IPS-18c (cell line): ENCODE results near the gene NLE1.
"Not testable (repeated sequence)": the region's sequence is repeated elsewhere in the genome, so short reads cannot be mapped to it uniquely, and the experiment has no call there.

Experiments used
- H3K4me3 ChIP-seq: 2 replicates; pipeline ENCODE4 v1.7.0; 2013; ENCODE audit warnings: low read depth, mild to moderate bottlenecking, low read length, moderate library complexity; ENCODE audit not compliant: insufficient read depth
- H3K9me3 ChIP-seq: one replicate; pipeline ENCODE4 v1.6.1; 2013; ENCODE audit warnings: mild to moderate bottlenecking, low read length, moderate library complexity; ENCODE audit not compliant: control insufficient read depth, insufficient read depth

Gene NLE1

GRCh38 chr17:35141681-35142466 lies at the start of gene NLE1:
Gene NLE1, minus strand, starts transcription at chr17:35142303. Its CDS starts 28 bp downstream, at chr17:35142275.
- peak within 1 kb of the TSS; percentile 67 for H3K4me3 ChIP-seq

GRCh38 chr17:35191001-35191695 lies 49.0 kb upstream of the NLE1 start:
- peaks cover 2% of the 10 kb centered on the region for H3K9me3 ChIP-seq
- no peak overlapping the region for H3K4me3 ChIP-seq

More at GRCh38 chr17:35141681-35142466, at the start of gene NLE1:
- H3K9me3 ChIP-seq, result peaks cover 2% of the 10 kb centered on the region

GRCh38 chr17:35189291-35189690 lies 47.2 kb upstream of the NLE1 start:
- peaks cover 2% of the 10 kb centered on the region for H3K9me3 ChIP-seq
- no peak overlapping the region for H3K4me3 ChIP-seq

- no peak overlapping the region for H3K4me3 ChIP-seq
- peaks cover 2% of the 10 kb centered on the region for H3K9me3 ChIP-seq
These were observed 46.0 kb upstream of the NLE1 start for GRCh38 chr17:35188111-35188510.

GRCh38 chr17:35187481-35187880 lies 45.4 kb upstream of the NLE1 start:
- no peak overlapping the region for H3K4me3 ChIP-seq

GRCh38 chr17:35185849-35186248 lies 43.7 kb upstream of the NLE1 start:
- Histone ChIP-seq H3K9me3 (no peaks in the 10 kb centered on the region), H3K4me3 (no peak overlapping the region)

More at GRCh38 chr17:35187481-35187880, 45.4 kb upstream of the NLE1 start:
- no peaks in the 10 kb centered on the region for H3K9me3 ChIP-seq

GRCh38 chr17:35184274-35184673 lies 42.2 kb upstream of the NLE1 start:
- Histone ChIP-seq H3K9me3 (no peaks in the 10 kb centered on the region), H3K4me3 (no peak overlapping the region)

GRCh38 chr17:35183332-35183731 lies 41.2 kb upstream of the NLE1 start:
- no peak overlapping the region for H3K4me3 ChIP-seq
- H3K9me3 ChIP-seq, result no peaks in the 10 kb centered on the region

- not testable (repeated sequence) for H3K4me3 ChIP-seq, H3K9me3 ChIP-seq
These were observed 37.3 kb upstream of the NLE1 start for GRCh38 chr17:35179379-35179778.

GRCh38 chr17:35176897-35177296 lies 34.8 kb upstream of the NLE1 start:
- no peak overlapping the region for H3K4me3 ChIP-seq

GRCh38 chr17:35175638-35176415 lies 33.7 kb upstream of the NLE1 start:
- no peak overlapping the region for H3K4me3 ChIP-seq
- H3K9me3 ChIP-seq, result no peaks in the 10 kb centered on the region

More at GRCh38 chr17:35176897-35177296, 34.8 kb upstream of the NLE1 start:
- no peaks in the 10 kb centered on the region for H3K9me3 ChIP-seq

GRCh38 chr17:35174835-35175334 lies 32.8 kb upstream of the NLE1 start:
- Histone ChIP-seq H3K9me3 (no peaks in the 10 kb centered on the region), H3K4me3 (no peak overlapping the region)

- not testable (repeated sequence) for H3K4me3 ChIP-seq, H3K9me3 ChIP-seq
These were observed 30.2 kb upstream of the NLE1 start for GRCh38 chr17:35172321-35172720.

GRCh38 chr17:35171834-35172233 lies 29.7 kb upstream of the NLE1 start:
- H3K4me3 ChIP-seq, result no peak overlapping the region
- H3K9me3 ChIP-seq, result no peaks in the 10 kb centered on the region

- H3K9me3 ChIP-seq, result no peaks in the 10 kb centered on the region
- H3K4me3 ChIP-seq, result no peak overlapping the region
These were observed 29.1 kb upstream of the NLE1 start for GRCh38 chr17:35170968-35171771.

GRCh38 chr17:35169835-35170363 lies 27.8 kb upstream of the NLE1 start:
- H3K9me3 ChIP-seq, result no peaks in the 10 kb centered on the region
- H3K4me3 ChIP-seq, result no peak overlapping the region
